Measurements from ENCODE around the gene PRRC1.

The PRRC1 gene

GRCh38 chr5:127590156-127590722 is 72.8 kb downstream of the PRRC1 start:
- no peak for DNase-seq (ENCODE audit: extremely low read depth, low read depth)
- TF ChIP-seq, protein P1, sequence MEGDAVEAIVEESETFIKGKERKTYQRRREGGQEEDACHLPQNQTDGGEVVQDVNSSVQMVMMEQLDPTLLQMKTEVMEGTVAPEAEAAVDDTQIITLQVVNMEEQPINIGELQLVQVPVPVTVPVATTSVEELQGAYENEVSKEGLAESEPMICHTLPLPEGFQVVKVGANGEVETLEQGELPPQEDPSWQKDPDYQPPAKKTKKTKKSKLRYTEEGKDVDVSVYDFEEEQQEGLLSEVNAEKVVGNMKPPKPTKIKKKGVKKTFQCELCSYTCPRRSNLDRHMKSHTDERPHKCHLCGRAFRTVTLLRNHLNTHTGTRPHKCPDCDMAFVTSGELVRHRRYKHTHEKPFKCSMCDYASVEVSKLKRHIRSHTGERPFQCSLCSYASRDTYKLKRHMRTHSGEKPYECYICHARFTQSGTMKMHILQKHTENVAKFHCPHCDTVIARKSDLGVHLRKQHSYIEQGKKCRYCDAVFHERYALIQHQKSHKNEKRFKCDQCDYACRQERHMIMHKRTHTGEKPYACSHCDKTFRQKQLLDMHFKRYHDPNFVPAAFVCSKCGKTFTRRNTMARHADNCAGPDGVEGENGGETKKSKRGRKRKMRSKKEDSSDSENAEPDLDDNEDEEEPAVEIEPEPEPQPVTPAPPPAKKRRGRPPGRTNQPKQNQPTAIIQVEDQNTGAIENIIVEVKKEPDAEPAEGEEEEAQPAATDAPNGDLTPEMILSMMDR (IDR thresholded peaks at IDR 0.05; ENCODE audit: low read depth, low read length, missing control alignments) = no peak
- no peak overlapping the region for H3K4me3 ChIP-seq (replicated peaks; ENCODE audit: low read depth, low read length)

- TF ChIP-seq, protein P1 (IDR thresholded peaks at IDR 0.05; ENCODE audit: low read depth, low read length, missing control alignments) = no peak
Observed at GRCh38 chr5:127595484-127596368, 78.3 kb downstream of the PRRC1 start.

DNA sequence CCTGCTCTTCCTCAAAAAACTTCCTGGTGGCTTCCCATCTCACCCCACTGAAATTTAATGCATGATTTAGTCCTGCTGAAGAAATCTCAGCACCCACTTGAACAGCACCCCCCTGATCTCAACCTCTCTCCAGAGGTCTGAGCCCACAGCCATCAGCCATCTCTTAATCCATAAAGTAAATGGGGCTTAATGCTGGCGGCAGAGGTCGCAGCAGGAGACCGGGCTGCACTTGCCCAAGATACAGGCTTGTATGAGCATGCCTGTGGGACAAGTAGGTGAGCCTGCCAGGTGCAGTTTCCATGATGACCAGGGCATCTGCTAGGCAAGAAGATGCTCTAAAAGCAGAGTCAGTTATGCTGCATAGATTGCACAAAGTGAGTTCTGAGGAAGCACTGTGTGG is 79.1 kb downstream of the PRRC1 start:
- DNase-seq (ENCODE audit: extremely low read depth, low read depth) = no peak
- TF ChIP-seq, protein P1 (IDR thresholded peaks at IDR 0.05; ENCODE audit: low read depth, low read length, missing control alignments) = no peak
- no peak overlapping the region for H3K4me3 ChIP-seq (replicated peaks; ENCODE audit: low read depth, low read length)

More at GRCh38 chr5:127595484-127596368, 78.3 kb downstream of the PRRC1 start:
- no peak for DNase-seq (ENCODE audit: extremely low read depth, low read depth)
- H3K4me3 ChIP-seq (replicated peaks; ENCODE audit: low read depth, low read length) = no peak overlapping the region

DNA sequence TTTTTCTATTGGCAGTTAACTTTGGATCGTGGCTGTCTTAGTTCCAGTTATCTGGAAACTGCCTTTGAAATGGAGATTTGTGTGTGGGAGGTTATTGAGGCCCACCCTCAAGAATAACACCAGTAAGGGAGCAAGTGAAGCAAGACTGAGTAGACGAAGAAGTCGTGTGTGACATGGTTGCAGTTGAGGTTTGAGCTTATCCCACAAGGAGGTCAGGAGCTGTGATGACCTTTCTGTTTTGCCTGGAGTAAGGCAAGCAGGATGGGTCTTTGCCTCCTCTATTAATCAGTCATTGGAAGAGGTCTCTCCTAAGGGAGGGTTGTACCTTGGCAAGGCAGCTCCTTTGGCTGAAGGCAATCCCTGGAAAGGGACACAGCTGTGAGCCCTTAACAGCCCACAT is 81.9 kb downstream of the PRRC1 start:
- DNase-seq (ENCODE audit: extremely low read depth, low read depth) = no peak
- TF ChIP-seq, protein P1 (IDR thresholded peaks at IDR 0.05; ENCODE audit: low read depth, low read length, missing control alignments) = no peak
- no peak overlapping the region for H3K4me3 ChIP-seq (replicated peaks; ENCODE audit: low read depth, low read length)

GRCh38 chr5:127599847-127600246 is 82.4 kb downstream of the PRRC1 start:
- H3K4me3 ChIP-seq (replicated peaks; ENCODE audit: low read depth, low read length) = no peak overlapping the region
- no peak for DNase-seq (ENCODE audit: extremely low read depth, low read depth)
- TF ChIP-seq, protein P1 (IDR thresholded peaks at IDR 0.05; ENCODE audit: low read depth, low read length, missing control alignments) = no peak

GRCh38 chr5:127601111-127601510 is 83.7 kb downstream of the PRRC1 start:
- H3K4me3 ChIP-seq (replicated peaks; ENCODE audit: low read depth, low read length) = no peak overlapping the region
- TF ChIP-seq, protein P1 (IDR thresholded peaks at IDR 0.05; ENCODE audit: low read depth, low read length, missing control alignments) = no peak
- DNase-seq (ENCODE audit: extremely low read depth, low read depth) = no peak

Measured in HFF-Myc (cell line).